Midbrain (tissue), 1 donor: ENCODE data around the gene IQGAP1.
"Not testable (repeated sequence)": the region's sequence is repeated elsewhere in the genome, so short reads cannot be mapped to it uniquely, and the experiment has no call there.

ENCODE experiments used
- DNase-seq: peaks from one replicate; lab custom pipeline; 2025; lab: John Stamatoyannopoulos, UW

The IQGAP1 gene

GRCh38 chr15:90376789-90377188, 11.3 kb upstream of the IQGAP1 start:
- DNase-seq, result no peak

- no peak for DNase-seq
These were observed 8.8 kb upstream of the IQGAP1 start for GRCh38 chr15:90379263-90379662.

GRCh38 chr15:90381515-90381914, 6.5 kb upstream of the IQGAP1 start:
- no peak for DNase-seq

GRCh38 chr15:90382320-90382719, 5.7 kb upstream of the IQGAP1 start:
- no peak for DNase-seq

- no peak for DNase-seq
These were observed 1.8 kb upstream of the IQGAP1 start for GRCh38 chr15:90386221-90386620.

GRCh38 chr15:90388462-90389380, 679 bp downstream of the IQGAP1 start:
- no peak for DNase-seq

- DNase-seq, result no peak
These were observed 1.5 kb downstream of the IQGAP1 start for GRCh38 chr15:90389513-90389912.

GRCh38 chr15:90393040-90393439, 5.0 kb downstream of the IQGAP1 start:
- DNase-seq, result no peak

GRCh38 chr15:90394074-90394473, 6.0 kb downstream of the IQGAP1 start:
- DNase-seq, result no peak

- DNase-seq, result no peak
These were observed 6.9 kb downstream of the IQGAP1 start for GRCh38 chr15:90394748-90395442.

- no peak for DNase-seq
These were observed 8.3 kb downstream of the IQGAP1 start for GRCh38 chr15:90396321-90396720.

- DNase-seq, result no peak
These were observed 12.1 kb downstream of the IQGAP1 start for GRCh38 chr15:90400005-90400758.

- no peak for DNase-seq
These were observed 12.8 kb downstream of the IQGAP1 start for GRCh38 chr15:90400759-90401314.

- DNase-seq, result no peak
These were observed 13.5 kb downstream of the IQGAP1 start for GRCh38 chr15:90401495-90401894.

GRCh38 chr15:90402223-90402622, 14.2 kb downstream of the IQGAP1 start:
- DNase-seq, result no peak

- DNase-seq, result no peak
These were observed 14.7 kb downstream of the IQGAP1 start for GRCh38 chr15:90402767-90403166.

GRCh38 chr15:90405055-90405607, 17.1 kb downstream of the IQGAP1 start:
- no peak for DNase-seq

- DNase-seq, result no peak
These were observed 19.3 kb downstream of the IQGAP1 start for GRCh38 chr15:90407336-90407735.

- DNase-seq, result no peak
These were observed 19.9 kb downstream of the IQGAP1 start for GRCh38 chr15:90407871-90408317.

- DNase-seq, result no peak
These were observed 20.6 kb downstream of the IQGAP1 start for GRCh38 chr15:90408657-90409056.

- not testable (repeated sequence) for DNase-seq
These were observed 21.5 kb downstream of the IQGAP1 start for GRCh38 chr15:90409587-90409986.

GRCh38 chr15:90410316-90410715, 22.3 kb downstream of the IQGAP1 start:
- not testable (repeated sequence) for DNase-seq
